Coronary artery (tissue), 2 donors: ENCODE results near the gene MSTN.

Source experiments
- DNase-seq: peaks from one replicate; pipeline ENCODE4 v3.0.0-alpha.2; 2017; ENCODE audit warnings: low spot score
- H3K27ac ChIP-seq, 2 donors: fragments of 200-600 bp; sonication (generic); one replicate each; pipeline ENCODE4 v1.5.1; 2016 to 2019
- H3K4me3 ChIP-seq: fragments of 200-600 bp; sonication (generic); 2 replicates; pipeline ENCODE4 v1.5.1; 2016; ENCODE audit warnings: mild to moderate bottlenecking, moderate library complexity
- TF ChIP-seq, protein P1 (sequence below): fragments of 200-600 bp; sonication (generic); IDR thresholded peaks from one replicate; pipeline ENCODE4 v1.5.1; 2019; ENCODE audit warnings: antibody characterized with exemption

Gene MSTN

DNA sequence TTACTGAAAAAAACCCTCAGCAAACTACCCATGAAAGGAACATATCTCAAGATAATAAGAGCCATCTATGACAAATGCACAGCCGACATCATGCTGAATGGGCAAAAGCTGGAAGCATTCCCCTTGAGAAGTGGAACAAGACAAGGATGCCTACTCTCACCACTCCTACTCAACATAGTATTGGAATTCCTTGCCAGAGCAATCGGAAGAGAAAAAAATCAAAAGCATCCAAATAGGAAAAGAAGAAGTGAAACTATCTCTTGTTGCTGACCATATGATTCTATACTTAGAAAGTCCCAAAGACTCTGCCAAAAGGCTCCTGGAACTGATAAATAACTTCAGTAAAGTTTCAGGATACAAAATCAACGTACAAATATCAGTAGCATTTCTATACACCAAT is 40.6 kb upstream of the MSTN start:
- TF ChIP-seq, protein P1, sequence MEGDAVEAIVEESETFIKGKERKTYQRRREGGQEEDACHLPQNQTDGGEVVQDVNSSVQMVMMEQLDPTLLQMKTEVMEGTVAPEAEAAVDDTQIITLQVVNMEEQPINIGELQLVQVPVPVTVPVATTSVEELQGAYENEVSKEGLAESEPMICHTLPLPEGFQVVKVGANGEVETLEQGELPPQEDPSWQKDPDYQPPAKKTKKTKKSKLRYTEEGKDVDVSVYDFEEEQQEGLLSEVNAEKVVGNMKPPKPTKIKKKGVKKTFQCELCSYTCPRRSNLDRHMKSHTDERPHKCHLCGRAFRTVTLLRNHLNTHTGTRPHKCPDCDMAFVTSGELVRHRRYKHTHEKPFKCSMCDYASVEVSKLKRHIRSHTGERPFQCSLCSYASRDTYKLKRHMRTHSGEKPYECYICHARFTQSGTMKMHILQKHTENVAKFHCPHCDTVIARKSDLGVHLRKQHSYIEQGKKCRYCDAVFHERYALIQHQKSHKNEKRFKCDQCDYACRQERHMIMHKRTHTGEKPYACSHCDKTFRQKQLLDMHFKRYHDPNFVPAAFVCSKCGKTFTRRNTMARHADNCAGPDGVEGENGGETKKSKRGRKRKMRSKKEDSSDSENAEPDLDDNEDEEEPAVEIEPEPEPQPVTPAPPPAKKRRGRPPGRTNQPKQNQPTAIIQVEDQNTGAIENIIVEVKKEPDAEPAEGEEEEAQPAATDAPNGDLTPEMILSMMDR = no peak
- Histone ChIP-seq H3K27ac (no peak overlapping the region), H3K4me3 (no peak overlapping the region)
- no peak for DNase-seq

DNA sequence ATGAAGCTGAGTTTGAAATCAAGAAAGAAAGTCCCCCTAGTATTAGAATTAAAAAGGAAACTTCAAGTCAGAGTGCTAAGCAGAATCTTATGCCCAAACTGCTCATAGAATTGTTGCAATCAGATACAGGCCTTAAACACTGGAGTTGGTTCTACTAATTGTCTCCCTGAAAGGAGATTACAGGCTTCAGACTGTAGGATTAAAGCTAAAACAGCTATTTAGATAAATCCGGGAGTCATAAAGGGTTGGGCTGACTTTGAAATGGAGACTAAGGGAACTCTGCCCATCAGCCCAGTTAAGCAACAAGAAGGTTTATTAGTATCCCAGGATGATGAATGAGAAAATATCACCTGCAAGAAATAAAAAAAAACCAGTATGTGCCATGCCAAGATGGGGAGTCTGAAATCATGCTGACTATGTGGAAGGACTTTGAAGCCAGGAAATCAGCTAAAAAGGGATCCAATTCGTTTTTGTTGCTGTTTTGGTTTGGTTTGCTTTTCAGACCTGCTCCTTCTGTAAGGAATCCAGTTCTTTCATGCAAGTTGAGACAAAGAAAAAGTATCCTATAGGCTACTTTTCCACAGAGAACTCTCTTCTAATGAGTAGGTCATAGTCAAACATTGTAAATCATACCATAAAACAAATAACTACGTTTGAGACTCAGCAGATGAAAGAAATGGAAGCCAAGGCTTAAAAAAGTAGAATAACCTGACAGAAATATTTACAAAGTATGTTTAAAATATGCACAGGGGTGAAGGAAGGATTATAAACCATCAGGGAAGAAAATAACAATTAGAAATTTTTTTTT is 37.6 kb upstream of the MSTN start:
- TF ChIP-seq, protein P1 = no peak
- no peak for DNase-seq
- Histone ChIP-seq H3K4me3 (no peak overlapping the region), H3K27ac (no peak overlapping the region)

DNA sequence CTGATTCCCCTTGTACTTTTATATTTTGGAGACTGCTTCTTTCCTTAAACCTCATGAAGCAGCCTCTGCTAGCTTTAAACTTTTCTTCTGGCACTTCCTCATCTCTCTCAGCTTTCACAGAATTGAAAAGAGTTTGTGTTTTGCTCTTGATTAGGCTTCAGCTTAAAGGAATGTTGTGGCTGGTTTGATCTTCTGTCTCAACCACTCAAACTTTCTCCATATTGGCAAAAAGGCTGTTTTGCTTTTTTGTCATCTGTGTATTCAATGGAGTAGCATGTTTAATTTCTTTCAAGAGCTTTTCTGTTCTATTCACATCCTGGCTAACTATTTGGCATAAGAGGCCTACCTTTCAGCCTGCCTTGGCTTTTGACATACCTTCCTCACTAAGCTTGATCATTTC is 36.3 kb upstream of the MSTN start:
- no peak overlapping the region for H3K4me3 ChIP-seq
- no peak for DNase-seq
- TF ChIP-seq, protein P1 = no peak
- H3K27ac ChIP-seq = no peak overlapping the region

DNA sequence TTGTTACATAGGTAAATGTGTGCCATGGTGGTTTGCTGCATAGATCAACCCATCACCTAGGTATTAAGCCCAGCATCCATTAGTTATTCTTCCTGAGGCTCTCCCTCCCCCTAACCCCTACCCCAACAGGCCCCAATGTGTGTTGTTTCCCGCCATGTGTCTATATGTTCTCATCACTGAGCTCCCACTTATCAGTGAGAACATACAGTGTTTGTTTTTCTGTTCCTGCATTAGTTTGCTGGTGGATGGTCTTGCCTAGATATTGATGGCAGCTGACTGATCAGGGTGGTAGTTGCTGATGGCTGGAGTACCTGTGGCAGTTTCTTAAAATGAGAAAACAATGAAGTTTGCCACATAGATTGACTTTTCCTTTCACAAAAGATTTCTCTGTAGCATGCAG is 34.6 kb upstream of the MSTN start:
- Histone ChIP-seq H3K27ac (no peak overlapping the region), H3K4me3 (no peak overlapping the region)
- TF ChIP-seq, protein P1 = no peak
- DNase-seq = no peak

DNA sequence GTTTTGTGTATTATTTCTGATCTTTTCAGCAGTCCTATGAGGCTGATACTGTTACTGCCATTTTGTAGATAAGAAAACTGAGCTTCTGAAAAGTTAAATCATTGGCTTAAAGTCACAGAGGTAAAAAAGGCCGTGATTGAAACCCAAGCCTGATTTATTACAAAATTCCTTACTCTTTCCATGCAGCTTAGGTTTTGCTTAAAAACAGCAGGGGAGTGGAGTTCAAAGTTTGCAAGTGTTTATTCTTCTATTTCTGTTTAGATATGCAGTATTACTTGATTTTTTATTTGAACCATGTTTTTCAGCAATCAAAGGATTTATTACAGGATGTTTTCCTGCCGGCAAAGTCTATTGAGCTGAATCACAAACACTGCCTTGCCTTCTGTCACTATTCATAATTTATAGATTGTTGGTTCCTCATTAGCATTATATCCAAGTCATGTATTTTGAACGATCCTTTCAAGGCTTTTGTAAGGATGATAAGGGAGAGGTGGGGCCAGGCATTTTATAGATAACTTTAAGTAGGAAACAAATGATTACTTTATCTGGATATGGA is 31.9 kb upstream of the MSTN start:
- no peak overlapping the region for H3K27ac ChIP-seq
- TF ChIP-seq, protein P1 = no peak
- no peak overlapping the region for H3K4me3 ChIP-seq
- DNase-seq = no peak

DNA sequence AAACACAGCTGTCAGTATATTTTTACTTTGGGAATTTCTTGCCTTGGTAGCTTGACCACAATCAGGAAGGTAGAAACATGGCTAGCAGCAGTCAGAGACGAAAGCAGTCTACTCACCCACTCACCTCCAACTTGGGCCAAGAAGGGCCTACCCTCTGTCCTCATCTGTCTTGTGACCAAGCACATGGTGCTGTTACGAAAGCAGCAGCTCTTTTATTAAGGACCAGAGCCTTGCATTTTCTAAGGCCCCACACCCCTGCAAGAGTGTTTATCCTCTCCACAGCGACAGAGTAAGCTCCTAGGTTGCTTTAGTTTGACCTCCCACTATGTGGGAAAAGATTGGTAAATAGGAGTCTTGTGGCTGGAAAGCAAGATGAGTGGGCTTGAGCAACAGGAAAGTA is 31.3 kb upstream of the MSTN start:
- DNase-seq = no peak
- Histone ChIP-seq H3K27ac (no peak overlapping the region), H3K4me3 (no peak overlapping the region)
- TF ChIP-seq, protein P1 = no peak

DNA sequence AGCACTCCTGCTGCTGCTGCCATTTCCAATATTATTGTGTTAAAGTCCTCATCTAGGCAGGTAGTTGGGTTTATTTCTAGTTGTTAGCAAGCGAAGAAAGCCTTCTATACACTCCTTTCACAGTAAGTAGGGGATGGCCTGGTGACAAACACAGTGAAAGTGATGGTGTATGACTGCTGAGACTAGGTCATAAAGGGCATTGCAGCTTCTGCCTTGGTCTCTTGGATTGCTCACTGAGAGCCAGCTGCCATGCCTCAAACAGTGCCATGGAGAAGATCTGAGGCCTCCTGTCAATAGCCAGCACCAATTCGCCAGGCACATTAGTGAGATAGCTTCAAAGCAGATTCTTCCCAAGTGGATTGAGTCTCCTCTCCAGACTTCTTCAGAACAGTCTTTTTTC is 27.6 kb upstream of the MSTN start:
- Histone ChIP-seq H3K4me3 (no peak overlapping the region), H3K27ac (no peak overlapping the region)
- TF ChIP-seq, protein P1 = no peak
- DNase-seq = no peak
